HFFc6 (cell line): ENCODE results near the gene EPHA8. TPM values are rescaled to one million over a fixed set of nuclear protein-coding genes. Genes with fewer than 3 reads are reported as not detected.

Experiments used
- DNase-seq: peaks from one replicate; pipeline ENCODE4 v3.0.0-alpha.2; 2018
- H3K27ac Mint-ChIP-seq: 2 replicates; pipeline ENCODE4 v1.8.0; 2020; ENCODE audit warnings: mild to moderate bottlenecking, mixed read lengths
- H3K27me3 Mint-ChIP-seq: 2 replicates; pipeline ENCODE4 v1.8.0; 2021; ENCODE audit warnings: mild to moderate bottlenecking, moderate library complexity, mixed read lengths; ENCODE audit not compliant: insufficient read depth
- H3K36me3 Mint-ChIP-seq: 2 replicates; pipeline ENCODE4 v1.8.0; 2021; ENCODE audit warnings: low read depth, mixed read lengths
- H3K4me1 Mint-ChIP-seq: 2 replicates; pipeline ENCODE4 v1.8.0; 2020; ENCODE audit warnings: low read depth, mixed read lengths
- H3K4me3 Mint-ChIP-seq: 2 replicates; pipeline ENCODE4 v1.8.0; 2020; ENCODE audit warnings: mild to moderate bottlenecking, moderate library complexity, mixed read lengths
- H3K9me3 Mint-ChIP-seq: 2 replicates; pipeline ENCODE4 v1.8.0; 2020; ENCODE audit warnings: mild to moderate bottlenecking, mixed read lengths
- total RNA-seq, 6 experiments: library from RNA; stranded (reverse); fragmentation: NEBNext Ultra II Directional; extraction: Animal tissue kit (Norgen Biotek cat#: 25700); gene quantifications; 2 replicates in 1 of 6; 3 replicates in 5 of 6; pipeline ENCODE4 v1.2.3, GENCODE V29; 2021
- TF ChIP-seq, protein P1 (sequence below): fragments of 200-600 bp; sonication (generic); IDR thresholded peaks from 2 replicates; pipeline ENCODE4 v1.5.0; 2021; ENCODE audit warnings: antibody characterized with exemption, mild to moderate bottlenecking

Gene EPHA8
- total RNA-seq, 6 experiments from 2014 or later: not detected

DNA sequence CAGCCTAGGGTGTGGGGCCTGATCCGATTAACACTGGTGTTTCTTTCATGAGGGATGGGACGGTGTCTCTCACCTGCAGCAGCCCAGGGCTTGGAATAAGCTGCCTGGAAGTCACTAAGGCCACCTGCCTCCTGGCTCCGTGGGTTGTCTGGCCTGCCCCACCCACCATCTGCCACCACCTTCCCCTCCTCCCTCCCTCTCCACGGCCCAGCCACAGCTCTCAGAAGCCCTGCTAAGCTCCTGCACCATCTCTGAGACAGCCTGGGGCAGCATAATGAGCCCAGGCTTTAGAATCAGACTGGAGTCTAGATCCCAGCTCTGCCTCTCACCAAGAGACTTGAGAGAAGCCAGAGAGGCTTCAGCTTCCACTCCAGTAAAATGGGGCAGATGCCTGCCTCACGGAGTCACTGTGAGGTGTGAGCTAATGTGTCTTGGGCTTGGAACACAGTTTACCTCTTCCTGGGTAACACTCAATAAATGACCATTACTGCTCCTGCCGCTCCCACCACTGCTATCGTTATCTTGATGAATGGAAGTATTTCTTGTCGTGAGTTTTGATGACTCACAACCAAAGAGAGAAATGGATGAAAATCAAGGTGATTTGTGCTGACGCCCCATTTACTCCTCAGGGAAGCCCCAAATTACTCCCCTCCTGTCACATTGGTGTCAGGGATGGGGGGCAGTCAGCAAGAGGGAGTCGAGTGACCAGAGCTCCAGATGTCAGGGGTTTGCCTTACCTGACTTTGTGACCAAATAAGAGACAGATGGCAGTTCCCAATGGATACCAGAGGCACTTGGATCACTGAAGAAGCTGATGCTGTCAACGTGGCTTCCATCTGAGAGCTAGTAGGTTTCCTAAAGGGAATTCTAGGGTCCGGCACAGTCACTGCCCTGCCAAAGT lies 49.6 kb downstream of the EPHA8 start:
- DNase-seq: no peak
- Mint-ChIP-seq H3K27me3 (peaks cover 59% of the 10 kb centered on the region), H3K4me3 (no peak overlapping the region), H3K4me1 (no peaks in the 10 kb centered on the region), H3K9me3 (no peaks in the 10 kb centered on the region), H3K36me3 (no peaks in the 10 kb centered on the region), H3K27ac (no peak overlapping the region)
- TF ChIP-seq, protein P1, sequence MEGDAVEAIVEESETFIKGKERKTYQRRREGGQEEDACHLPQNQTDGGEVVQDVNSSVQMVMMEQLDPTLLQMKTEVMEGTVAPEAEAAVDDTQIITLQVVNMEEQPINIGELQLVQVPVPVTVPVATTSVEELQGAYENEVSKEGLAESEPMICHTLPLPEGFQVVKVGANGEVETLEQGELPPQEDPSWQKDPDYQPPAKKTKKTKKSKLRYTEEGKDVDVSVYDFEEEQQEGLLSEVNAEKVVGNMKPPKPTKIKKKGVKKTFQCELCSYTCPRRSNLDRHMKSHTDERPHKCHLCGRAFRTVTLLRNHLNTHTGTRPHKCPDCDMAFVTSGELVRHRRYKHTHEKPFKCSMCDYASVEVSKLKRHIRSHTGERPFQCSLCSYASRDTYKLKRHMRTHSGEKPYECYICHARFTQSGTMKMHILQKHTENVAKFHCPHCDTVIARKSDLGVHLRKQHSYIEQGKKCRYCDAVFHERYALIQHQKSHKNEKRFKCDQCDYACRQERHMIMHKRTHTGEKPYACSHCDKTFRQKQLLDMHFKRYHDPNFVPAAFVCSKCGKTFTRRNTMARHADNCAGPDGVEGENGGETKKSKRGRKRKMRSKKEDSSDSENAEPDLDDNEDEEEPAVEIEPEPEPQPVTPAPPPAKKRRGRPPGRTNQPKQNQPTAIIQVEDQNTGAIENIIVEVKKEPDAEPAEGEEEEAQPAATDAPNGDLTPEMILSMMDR: no peak

DNA sequence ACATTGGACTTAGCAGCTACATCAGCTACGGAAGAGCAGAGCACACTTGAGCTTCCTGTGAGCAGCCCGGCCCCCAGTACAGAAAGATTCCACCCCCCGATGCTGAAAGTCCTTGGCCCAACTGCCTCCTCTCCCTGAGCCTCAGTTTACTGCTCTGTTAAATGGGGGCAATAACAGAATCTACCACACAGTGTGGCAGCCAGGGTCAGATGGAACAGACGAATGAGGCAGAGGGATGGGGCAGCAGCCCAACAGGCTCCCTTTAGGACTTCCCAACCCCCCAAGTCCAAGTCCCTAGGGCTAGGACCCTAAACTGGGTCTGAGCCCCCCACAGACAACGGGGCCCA lies 50.3 kb downstream of the EPHA8 start:
- Mint-ChIP-seq H3K36me3 (no peaks in the 10 kb centered on the region), H3K4me3 (no peak overlapping the region), H3K9me3 (no peaks in the 10 kb centered on the region), H3K4me1 (no peaks in the 10 kb centered on the region), H3K27ac (no peak overlapping the region), H3K27me3 (peaks cover 56% of the 10 kb centered on the region)
- no peak for DNase-seq
- TF ChIP-seq, protein P1: no peak

DNA sequence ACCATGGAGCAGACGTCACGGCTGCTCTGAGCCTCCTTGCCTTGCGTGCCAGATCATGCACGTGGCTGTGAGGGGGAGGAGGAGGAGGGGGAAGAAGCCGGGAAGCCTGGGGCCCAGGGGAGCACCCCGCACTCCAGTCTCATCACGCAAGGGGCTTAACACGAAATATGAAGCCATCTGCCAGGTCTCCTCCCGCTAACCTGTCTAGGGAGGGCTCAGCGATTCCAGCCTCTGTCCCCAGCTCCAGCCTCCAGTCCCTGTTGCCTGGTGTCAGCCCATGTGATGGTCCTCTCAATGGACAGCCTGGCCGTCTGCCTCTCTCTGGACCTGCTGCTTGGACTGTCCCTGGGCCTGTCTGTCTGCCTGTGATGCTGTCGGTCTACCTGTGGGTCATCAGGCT lies 50.7 kb downstream of the EPHA8 start:
- Mint-ChIP-seq H3K27me3 (peaks cover 56% of the 10 kb centered on the region), H3K4me3 (no peak overlapping the region), H3K27ac (no peak overlapping the region), H3K9me3 (no peaks in the 10 kb centered on the region), H3K4me1 (no peaks in the 10 kb centered on the region), H3K36me3 (no peaks in the 10 kb centered on the region)
- DNase-seq: no peak
- TF ChIP-seq, protein P1: no peak

DNA sequence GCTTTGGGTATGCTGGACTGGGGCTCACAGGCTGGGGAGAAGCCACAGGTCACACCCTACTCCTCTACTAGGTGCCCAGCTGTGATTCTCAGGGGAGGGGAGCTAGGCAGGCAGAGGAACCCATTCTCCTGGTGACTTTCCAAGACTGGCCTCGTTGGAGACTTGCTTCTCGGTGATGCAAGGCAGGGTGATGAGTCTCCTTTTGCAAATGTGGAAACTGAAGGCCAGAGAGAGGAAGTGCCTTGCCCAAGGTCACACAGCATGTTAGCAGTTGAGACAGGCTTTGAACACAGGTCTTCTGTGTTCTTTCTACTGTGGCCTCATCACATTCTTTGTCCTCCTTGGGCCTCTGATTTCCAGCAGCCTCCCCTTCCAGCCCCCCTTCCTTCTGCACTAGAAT lies 52.6 kb downstream of the EPHA8 start:
- H3K27ac Mint-ChIP-seq: no peak overlapping the region
- no peaks in the 10 kb centered on the region for H3K4me1 Mint-ChIP-seq
- no peaks in the 10 kb centered on the region for H3K9me3 Mint-ChIP-seq
- peaks cover 56% of the 10 kb centered on the region for H3K27me3 Mint-ChIP-seq
- TF ChIP-seq, protein P1: no peak
- no peak overlapping the region for H3K4me3 Mint-ChIP-seq
- no peak for DNase-seq
- no peaks in the 10 kb centered on the region for H3K36me3 Mint-ChIP-seq

DNA sequence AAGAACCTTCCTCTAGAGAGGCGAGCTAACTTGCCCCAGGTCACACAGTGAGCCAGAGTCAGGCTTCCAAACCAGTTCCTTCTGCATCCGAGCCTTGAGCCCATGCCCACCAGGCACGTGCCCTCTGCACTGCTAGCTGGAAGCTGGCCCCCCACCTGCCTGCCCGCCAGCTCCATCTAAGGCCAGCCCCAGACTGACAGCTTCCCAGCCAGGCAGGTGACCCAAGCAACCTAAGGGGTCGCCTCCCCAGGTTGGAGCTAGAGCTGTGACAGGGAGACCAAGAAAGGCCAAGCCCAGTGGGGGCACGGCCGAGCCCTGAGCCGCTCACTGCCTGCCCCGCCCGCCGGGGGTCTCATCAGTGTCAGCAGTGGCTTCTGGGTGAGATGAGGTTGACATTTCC lies 53.3 kb downstream of the EPHA8 start:
- TF ChIP-seq, protein P1: no peak
- no peaks in the 10 kb centered on the region for H3K36me3 Mint-ChIP-seq
- no peak overlapping the region for H3K4me3 Mint-ChIP-seq
- DNase-seq: no peak
- H3K27me3 Mint-ChIP-seq: peaks cover 56% of the 10 kb centered on the region
- H3K4me1 Mint-ChIP-seq: no peaks in the 10 kb centered on the region
- H3K9me3 Mint-ChIP-seq: no peaks in the 10 kb centered on the region
- H3K27ac Mint-ChIP-seq: no peak overlapping the region
